Uterus (tissue), 4 donors: ENCODE data around the gene GLCCI1. TPM values are rescaled to one million over a fixed set of nuclear protein-coding genes. Genes with fewer than 3 reads are reported as not detected.

Experiments
- DNase-seq, 2 donors: peaks; one replicate each; pipeline ENCODE4 v3.0.0-alpha.2; 2019 to 2020
- H3K27ac ChIP-seq, 2 donors: fragments of 200-600 bp; sonication (generic); 1 replicate in 1 of 2; 2 replicates in 1 of 2; pipeline ENCODE4 v1.5.1; 2016 to 2018
- H3K27me3 ChIP-seq, 2 donors: fragments of 200-600 bp; sonication (generic); one replicate each; pipeline ENCODE4 v1.5.1; 2018 to 2019; ENCODE audit warnings: control low read depth in 1 of 2
- H3K36me3 ChIP-seq, 2 donors: fragments of 200-600 bp; sonication (generic); one replicate each; pipeline ENCODE4 v1.5.1; 2019; ENCODE audit warnings: control low read depth in 1 of 2
- H3K4me1 ChIP-seq, 2 donors: fragments of 200-600 bp; sonication (generic); one replicate each; pipeline ENCODE4 v1.5.1; 2018 to 2019; ENCODE audit warnings: control low read depth in 1 of 2
- H3K4me3 ChIP-seq, 2 donors: fragments of 200-600 bp; sonication (generic); 1 replicate in 1 of 2; 2 replicates in 1 of 2; pipeline ENCODE4 v1.5.1; 2018 to 2019; ENCODE audit warnings: mild to moderate bottlenecking in 1 of 2
- H3K9me3 ChIP-seq, 2 donors: fragments of 200-600 bp; sonication (generic); one replicate each; pipeline ENCODE4 v1.5.1; 2019; ENCODE audit warnings: control low read depth in 1 of 2
- CTCF ChIP-seq, 4 experiments: fragments of 200-600 bp in 2 of 4; fragments of 450-650 bp in 2 of 4; sonication (generic) in 2 of 4; IDR thresholded peaks; one replicate each; pipeline ENCODE4 v1.5.1; 2016 to 2019; ENCODE audit warnings: antibody characterized with exemption in 4 of 4, mild to moderate bottlenecking in 2 of 4, moderate library complexity in 1 of 4
- POLR2A ChIP-seq, 2 donors: fragments of 450-650 bp; IDR thresholded peaks; one replicate each; pipeline ENCODE4 v1.6.1; 2016; ENCODE audit warnings: antibody characterized with exemption in 2 of 2, mild to moderate bottlenecking in 1 of 2, moderate library complexity in 1 of 2
- intact Hi-C: fragments of 100-400 bp; cut with DNase I; formaldehyde crosslinking; loops from one replicate; pipeline ENCODE4 v1.15.1; 2023; ENCODE audit warnings: low total_unique reads
- total RNA-seq, 4 donors: library from RNA; depleted of rRNA in 3 of 4; stranded (reverse); fragments of >200 nt in 3 of 4; gene quantifications; one replicate each; pipeline versions ENCODE4 v1.1.0 to v1.2.4, GENCODE V29; 2014 to 2023
- donor health status: DM: yes; HTN: yes; CAD: no.

GLCCI1 gene
- total RNA-seq, 4 donors from 2014 or later, result 2.9 to 21.6 (median 9.0) TPM

- Histone ChIP-seq H3K27ac (no peak overlapping the region), H3K27me3 (no peaks in the 10 kb centered on the region), H3K9me3 (no peaks in the 10 kb centered on the region), H3K36me3 (no peaks in the 10 kb centered on the region), H3K4me3 (no peak overlapping the region), H3K4me1 (no peaks in the 10 kb centered on the region)
- TF ChIP-seq CTCF (IDR thresholded peaks at IDR 0.05) (no peak), POLR2A (IDR thresholded peaks at IDR 0.05) (no peak)
- no peak for DNase-seq
- intact Hi-C loops, result no loop called here
Measured at GRCh38 chr7:7922684-7923385, 45.8 kb upstream of the GLCCI1 start.

DNA sequence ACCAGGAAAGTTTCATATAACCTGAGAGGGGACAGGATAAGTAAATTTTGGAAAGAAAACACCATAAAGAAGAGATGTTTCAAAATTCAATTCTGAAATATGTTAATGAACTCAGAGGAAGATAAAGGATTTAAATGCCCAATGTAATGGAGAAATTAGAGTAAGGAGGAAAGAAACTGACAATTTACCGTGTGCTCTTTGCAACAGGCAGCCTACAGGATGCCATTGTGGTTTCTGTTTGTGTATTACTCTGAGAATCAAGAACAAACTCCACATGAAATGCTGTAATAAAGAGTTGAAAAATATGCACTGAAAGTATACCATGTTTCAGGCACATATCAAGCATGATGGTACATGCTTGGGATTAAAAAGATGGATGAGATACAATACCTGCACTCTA lies 44.8 kb upstream of the GLCCI1 start:
- H3K4me3 ChIP-seq, result no peak overlapping the region
- no peaks in the 10 kb centered on the region for H3K36me3 ChIP-seq
- no peaks in the 10 kb centered on the region for H3K9me3 ChIP-seq
- no peaks in the 10 kb centered on the region for H3K4me1 ChIP-seq
- no peak overlapping the region for H3K27ac ChIP-seq
- DNase-seq, result no peak
- H3K27me3 ChIP-seq, result no peaks in the 10 kb centered on the region
- intact Hi-C loops, result no loop called here
- TF ChIP-seq CTCF (IDR thresholded peaks at IDR 0.05), result no peak
- no peak for TF ChIP-seq POLR2A (IDR thresholded peaks at IDR 0.05)

DNA sequence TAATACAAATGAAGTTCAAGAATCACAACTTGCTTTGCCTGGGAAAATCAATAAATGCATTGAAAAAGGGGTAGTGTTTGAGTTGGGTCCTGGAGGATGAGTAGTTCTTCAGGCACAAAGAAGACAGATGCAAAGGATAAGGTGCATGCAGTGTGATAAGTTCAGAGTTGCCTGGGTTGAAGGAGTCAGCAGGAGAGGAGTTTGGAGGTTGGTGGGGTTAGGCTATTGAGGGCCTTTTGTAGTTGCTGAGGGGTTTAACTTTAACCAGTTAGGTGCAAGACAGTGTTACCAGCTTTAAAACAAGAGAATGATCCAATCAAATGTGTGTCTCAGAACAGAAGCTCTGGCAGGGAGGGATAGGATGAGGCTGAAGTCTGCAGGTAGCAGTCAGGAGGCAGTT lies 44.3 kb upstream of the GLCCI1 start:
- no peak overlapping the region for H3K27ac ChIP-seq
- no peaks in the 10 kb centered on the region for H3K27me3 ChIP-seq
- TF ChIP-seq POLR2A (IDR thresholded peaks at IDR 0.05) (no peak), CTCF (IDR thresholded peaks at IDR 0.05) (no peak)

DNA sequence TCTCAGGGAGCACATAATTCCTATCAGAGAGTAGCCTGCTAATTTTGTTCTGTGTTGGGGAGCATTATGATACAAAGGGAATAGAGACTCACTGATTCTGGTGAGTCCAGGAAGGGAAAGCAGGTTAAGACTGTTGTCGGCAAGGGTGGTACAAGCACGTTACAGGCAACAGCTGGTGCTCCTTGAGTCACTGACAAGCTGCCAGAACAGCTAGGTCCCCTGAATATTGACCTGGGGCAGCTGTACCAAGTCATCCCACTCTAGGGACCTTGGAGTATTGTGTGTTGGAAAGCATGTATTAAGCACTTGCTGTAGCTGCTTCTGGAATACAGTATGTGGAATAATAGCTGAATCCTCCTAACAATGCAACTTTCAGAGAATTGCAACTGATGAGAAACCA lies 37.0 kb upstream of the GLCCI1 start:
- Histone ChIP-seq H3K9me3 (no peaks in the 10 kb centered on the region), H3K27me3 (no peaks in the 10 kb centered on the region), H3K27ac (no peak overlapping the region), H3K4me3 (no peak overlapping the region), H3K36me3 (no peaks in the 10 kb centered on the region), H3K4me1 (no peaks in the 10 kb centered on the region)
- no peak for DNase-seq
- TF ChIP-seq POLR2A (IDR thresholded peaks at IDR 0.05), result no peak
- TF ChIP-seq CTCF (IDR thresholded peaks at IDR 0.05), result no peak
- intact Hi-C loops, result no loop called here

More for the DNA sequence above, 44.3 kb upstream of the GLCCI1 start:
- intact Hi-C loops, result no loop called here
- Histone ChIP-seq H3K4me1 (no peaks in the 10 kb centered on the region), H3K4me3 (no peak overlapping the region), H3K9me3 (no peaks in the 10 kb centered on the region), H3K36me3 (no peaks in the 10 kb centered on the region)
- no peak for DNase-seq

GRCh38 chr7:7932553-7932952 lies 36.0 kb upstream of the GLCCI1 start:
- H3K4me3 ChIP-seq, result no peak overlapping the region
- intact Hi-C loops, result no loop called here
- no peaks in the 10 kb centered on the region for H3K4me1 ChIP-seq
- no peak for TF ChIP-seq POLR2A (IDR thresholded peaks at IDR 0.05)
- TF ChIP-seq CTCF (IDR thresholded peaks at IDR 0.05), result no peak
- H3K27ac ChIP-seq, result no peak overlapping the region
- H3K36me3 ChIP-seq, result no peaks in the 10 kb centered on the region
- no peaks in the 10 kb centered on the region for H3K9me3 ChIP-seq
- no peaks in the 10 kb centered on the region for H3K27me3 ChIP-seq
- no peak for DNase-seq
